Measurements from ENCODE around the gene LBX2.
"Not testable (repeated sequence)": the region's sequence is repeated elsewhere in the genome, so short reads cannot be mapped to it uniquely, and the experiment has no call there.

Gene LBX2

DNA sequence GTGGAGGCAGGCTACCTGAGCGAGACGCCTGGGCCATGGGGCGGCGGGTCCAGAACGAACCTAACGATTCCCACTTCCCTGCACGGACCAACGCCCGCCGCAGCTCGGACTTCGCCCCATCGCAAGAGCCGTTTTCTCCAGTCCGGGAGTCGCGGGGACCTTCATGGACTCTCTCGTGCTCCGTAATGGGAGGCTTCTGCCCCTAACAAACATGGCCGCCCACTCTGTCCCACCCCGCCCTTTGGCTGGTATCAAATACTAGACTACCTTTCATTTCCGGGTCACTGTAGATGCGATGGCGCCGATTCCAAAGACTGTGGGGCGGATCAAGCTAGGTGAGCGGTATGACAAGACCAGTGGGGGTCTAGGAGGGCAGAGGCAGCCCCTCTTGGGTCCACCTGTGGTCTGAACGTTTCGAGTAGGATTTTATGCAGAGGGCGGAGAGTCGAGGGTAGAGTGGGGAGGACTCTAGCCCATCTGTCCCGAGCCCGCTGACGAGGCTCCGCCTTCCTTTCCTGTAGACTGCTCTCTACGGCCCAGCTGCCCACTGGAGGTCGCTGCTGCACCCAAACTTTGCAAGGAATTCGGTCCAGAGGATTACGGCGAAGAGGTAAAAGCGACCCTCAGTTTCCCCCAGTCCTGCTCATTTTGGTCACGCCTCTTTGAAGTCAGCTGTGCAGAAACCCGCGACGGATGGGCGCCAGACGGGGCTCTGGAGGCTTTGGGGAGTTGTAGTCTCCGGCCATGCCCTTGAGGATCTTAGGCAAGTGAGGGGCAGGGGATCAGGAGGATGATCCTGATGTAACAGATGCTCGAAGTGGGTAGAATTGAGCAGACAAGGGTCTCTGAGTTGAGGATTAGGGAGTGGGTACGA, 16.4 kb downstream of the LBX2 start, which contains the start of the genes CCDC142 and TTC31:
Gene CCDC142, minus strand, starts transcription at position 198 of the 874 bp plus-strand sequence. Its CDS starts 161 bp downstream, at position 37.
Gene TTC31, plus strand, starts transcription at position 281 of the 874 bp plus-strand sequence. Its CDS starts 15 bp downstream, at position 296.
- DNase-seq (ENCODE audit: low spot score) = peak; percentile 98

DNA sequence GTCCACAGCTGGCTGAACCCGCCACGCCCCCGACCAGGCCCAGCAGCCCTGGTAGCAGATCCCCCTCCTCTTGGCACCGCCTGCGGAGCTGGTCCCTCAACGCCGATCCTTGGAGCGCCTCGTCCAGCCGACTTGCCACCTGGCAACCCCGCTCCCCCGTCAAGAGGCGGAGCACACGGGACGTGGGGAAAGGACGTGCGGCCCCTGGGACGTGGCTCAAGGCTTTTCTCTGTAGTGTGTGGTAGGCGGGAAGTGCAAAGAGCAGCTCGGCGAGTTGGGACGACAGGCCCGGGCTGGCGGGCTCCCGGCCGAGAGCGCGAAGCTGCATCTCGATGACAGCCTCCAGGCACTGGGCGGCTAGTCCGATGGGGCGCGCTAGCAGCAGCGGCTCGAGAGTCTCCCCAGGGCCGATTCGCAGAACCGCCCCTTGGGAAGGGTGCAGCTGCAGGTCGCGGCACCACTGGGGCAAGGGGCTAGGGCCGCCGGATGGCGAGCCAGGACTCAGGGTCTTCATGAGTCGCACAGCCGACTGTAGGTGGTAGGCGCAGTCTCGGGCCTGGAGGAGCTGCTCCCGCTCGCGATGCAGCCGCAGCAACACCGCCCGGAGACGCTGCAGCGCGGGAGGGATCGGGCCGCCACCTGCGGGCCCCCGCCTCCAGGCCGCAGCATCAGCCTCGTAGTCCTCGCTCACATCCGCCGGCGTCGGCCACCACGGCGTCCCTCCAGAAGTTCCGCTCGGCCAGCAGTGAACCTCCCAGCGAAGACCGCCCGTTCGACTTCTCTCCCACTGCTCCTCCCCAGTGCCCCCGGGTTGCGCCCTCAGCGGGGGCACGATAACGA, 17.2 kb downstream of the LBX2 start:
- DNase-seq (ENCODE audit: low spot score) = peak; percentile 69

DNA sequence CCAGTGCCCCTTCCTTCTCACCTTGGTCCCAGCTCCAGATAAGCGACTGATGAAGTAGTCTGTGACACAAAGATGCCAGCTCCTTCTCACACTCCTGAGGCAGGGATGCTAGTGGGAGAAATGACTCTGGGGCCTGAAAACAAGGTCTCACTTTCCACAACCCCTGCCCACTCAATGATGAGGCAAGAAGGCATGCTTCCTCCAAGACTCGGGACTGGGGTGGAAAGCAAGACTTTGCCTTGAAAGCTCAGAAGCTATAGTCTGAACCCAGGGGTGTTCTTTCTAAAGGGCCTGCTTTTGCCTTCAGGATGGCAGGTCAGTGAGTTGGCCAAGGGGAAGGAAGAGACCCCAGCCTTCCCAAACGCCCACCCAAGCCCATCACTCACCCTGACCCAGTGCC, 18.0 kb downstream of the LBX2 start:
- DNase-seq (ENCODE audit: low spot score) = no peak

DNA sequence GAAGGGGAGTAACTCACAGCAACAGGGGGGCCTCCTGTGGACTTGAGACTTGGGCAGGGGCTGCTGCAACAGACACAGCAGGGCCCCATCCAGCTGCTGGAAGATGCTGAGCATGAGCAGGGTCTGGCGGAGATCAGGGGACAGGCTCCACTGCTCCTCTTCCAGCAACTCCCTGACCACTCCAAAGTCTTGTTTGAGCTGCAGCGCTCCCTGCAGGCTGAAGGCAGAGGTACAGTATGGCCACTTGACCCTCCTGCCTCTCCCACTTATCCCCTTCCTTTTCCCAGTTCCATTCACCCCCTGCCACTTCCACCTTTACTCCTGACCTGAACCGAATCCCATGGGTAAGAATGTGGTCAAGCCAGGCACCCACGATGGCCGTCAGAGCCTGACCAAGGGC, 24.5 kb downstream of the LBX2 start:
- no peak for DNase-seq (ENCODE audit: low spot score)

DNA sequence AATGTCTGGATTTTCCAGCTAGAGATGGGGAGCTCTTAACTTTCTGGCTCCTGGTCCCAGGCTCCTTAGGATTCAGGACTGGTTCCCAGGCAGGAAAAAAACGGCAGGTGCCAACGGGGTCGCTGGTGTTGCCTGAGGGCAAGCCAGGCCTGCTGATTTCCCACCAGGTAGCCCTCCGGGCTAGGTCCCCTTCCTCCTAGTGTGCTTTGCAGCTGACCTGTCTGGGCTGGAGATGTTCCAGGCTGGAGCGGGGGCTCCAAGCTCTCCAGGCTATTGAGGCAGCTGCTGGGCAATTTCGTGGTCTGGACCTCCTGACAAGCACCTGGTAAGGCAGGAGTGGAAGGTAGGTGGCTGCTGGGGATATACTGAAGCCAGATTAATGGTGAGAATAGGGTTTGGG, 24.9 kb downstream of the LBX2 start:
- no peak for DNase-seq (ENCODE audit: low spot score)

DNA sequence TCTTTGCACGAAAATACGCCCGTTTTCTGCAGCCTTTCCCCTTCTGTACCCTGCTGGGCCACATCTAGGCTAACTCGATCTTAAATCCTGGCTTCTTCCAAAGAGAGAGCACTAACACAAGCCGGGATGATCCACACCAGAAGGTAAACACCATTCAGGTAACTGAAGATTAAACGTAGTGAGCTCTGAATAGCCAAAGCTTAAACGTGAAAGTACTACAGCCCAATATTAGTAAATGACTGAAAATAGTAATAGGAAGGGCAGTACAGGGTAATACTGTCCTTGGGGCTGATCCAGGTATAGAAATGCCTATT, 26.5 kb downstream of the LBX2 start:
- DNase-seq (ENCODE audit: low spot score) = no peak

DNA sequence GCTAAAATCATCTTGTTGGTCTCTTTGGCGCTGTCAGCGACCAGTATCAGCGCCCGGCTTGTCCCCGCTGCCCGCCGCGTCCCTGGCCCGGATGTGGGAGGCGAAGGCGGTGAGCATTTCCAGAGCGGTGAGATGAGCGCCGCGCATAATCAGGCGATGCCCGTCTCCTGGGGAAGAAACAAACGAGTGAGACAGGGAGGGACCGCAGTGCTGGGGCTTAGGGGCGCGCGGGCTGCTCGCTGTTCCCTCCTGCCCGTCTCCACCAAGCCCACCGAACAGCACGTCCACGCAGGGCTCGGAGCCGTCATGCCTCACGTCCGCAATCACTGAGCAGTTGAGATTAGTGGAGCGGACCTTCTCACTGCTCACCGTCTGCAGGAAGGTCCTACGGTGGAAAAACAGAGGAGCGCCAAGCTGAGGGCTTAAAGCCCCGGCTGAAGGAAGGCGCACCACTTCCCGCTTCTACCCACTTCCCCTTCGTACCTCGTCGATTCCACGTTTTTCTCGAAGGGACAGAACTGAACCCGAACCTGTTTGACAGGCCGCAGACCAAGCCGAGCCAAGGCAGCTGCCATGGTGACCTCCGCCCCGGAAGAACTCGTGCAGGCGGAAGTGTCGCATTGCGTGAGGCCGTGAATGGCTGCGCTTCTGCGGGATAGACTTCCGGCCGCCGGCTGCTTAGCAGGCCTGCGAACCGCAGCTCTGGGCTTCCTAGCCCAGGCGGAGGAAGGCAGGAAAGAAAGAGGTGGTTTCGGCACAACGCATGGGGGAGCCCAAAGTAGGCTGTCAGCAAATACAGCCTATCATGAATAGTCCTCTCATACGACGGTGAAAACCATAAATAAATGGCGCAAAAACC, 27.1 kb downstream of the LBX2 start, which contains the start of gene MRPL53:
Gene MRPL53, minus strand, starts transcription at position 595 of the 859 bp plus-strand sequence. Its CDS starts 20 bp downstream, at position 575.
- peak; percentile 94 for DNase-seq (ENCODE audit: low spot score)

DNA sequence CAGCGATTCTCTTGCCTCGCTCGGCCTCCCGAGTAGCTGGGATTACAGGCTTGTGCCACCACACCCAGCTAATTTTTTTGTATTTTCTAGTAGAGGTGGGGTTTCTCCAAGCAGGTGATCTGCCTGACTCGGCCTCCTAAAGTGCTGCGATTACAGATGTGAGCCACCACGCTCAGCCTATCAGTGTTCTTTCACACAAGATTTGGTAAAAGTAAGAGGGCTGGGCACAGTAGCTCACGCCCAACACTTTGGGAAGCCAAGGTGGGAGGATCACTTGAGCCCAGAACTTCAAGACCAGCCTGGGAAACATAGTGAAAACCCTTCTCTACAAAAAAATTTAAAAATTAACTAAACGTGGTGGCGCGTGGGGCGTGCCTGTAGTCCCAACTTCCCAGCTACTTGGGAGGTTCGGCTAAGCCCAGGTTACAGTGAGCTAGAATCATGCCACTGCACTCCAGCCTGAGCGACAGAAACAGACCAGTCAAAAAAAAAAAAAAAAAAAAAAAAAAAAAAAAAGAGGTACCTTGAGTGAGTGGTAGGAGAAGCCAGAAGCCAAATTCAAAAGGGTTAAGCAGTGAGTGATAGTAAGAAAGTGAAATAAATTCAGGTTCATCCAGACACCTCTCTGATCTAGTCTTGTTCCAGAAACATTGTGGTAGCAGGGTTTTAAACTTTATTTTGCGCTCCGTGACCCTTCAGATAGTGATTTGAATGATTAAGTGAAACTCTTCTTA, 27.9 kb downstream of the LBX2 start:
- DNase-seq (ENCODE audit: low spot score) = no peak

DNA sequence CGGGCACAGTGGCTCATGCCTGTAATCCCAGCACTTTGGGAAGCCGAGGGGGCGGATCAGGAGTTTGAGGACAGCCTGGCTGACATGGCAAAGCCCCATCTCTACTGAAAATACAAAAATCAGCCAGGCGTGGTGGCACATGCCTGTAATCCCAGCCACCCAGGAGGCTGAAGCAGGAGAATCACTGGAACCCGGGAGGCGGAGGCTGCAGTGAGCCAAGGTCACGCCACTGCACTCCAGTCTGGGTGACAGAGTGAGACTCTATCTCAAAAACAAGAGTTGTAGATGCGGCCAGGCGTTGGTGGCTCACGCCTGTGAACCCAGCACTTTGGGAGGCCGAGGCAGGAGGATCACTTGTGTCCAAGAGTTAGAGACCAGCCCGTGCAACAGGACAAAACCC, 28.7 kb downstream of the LBX2 start:
- DNase-seq (ENCODE audit: low spot score) = not testable (repeated sequence)

DNA sequence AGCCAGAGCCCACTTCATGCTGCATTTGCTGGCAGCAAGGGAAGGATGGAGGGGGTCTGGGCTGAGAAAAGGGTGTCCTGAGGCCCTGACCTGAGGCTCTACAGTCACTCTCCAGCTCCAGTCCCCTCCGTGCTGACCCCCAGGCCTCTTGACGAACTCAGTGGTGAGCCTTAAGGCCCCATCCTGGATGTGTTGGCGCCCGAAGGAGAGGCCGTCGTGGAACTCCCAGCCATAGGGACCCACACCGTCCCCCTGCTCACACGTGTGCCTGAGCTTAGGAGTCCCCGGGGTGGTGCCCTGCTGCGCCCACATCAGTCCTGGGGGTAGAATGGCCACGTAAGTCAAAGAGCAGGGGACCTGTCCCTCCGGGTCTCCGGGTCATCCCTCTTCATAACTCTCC, 35.0 kb downstream of the LBX2 start:
- no peak for DNase-seq (ENCODE audit: low spot score)

DNA sequence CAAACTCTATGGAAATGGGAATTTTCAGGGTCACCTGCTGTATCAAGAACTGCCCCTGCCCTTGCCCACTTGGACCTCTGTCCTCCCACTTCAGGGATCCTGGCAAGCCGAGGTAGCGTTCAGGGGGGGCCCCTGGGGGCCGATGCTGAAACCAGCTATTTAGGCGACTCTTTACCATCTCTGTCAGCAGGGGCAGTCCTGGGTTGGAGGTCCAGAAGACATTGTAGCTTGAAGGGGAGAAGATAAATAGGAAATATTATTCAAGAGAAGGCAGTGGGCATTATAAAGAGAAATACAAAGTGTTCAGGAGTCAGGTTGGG, 36.7 kb downstream of the LBX2 start:
- DNase-seq (ENCODE audit: low spot score) = no peak

DNA sequence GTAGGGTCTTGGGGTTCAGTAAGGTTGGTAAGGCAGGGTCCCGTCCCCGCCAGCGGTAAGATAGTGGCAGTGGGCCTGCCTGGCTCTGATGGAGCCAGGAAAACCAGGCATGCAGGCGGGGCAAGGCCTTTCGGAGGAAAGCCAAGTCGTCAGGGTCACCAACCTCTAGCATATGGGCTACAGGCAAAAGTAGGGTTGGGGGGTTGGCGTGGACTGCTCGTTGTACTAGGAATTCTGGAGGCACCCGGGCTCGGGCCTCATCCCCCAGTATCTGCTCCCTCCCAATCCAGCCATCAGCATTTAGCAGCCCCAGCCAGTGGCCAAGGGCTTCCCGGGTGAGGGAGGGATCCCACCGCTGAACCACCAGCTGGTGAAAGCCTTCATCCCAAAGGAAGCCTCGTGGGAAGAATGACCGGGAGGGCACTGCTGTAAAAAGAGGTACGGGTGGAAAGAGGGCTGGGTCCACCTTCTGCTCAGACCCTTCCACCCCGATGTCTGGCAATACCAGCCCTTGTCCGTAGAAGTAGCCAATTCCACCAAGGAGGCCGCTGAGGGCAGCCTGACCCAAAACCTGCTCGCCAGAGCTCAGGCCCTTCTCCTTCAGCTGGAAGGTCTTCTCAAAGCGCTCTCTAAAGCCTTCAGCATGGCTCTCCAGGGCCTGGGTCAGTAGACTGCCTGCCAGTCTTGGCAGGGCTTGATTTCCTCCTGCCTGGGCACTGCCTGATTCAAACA, 37.2 kb downstream of the LBX2 start:
- no peak for DNase-seq (ENCODE audit: low spot score)

DNA sequence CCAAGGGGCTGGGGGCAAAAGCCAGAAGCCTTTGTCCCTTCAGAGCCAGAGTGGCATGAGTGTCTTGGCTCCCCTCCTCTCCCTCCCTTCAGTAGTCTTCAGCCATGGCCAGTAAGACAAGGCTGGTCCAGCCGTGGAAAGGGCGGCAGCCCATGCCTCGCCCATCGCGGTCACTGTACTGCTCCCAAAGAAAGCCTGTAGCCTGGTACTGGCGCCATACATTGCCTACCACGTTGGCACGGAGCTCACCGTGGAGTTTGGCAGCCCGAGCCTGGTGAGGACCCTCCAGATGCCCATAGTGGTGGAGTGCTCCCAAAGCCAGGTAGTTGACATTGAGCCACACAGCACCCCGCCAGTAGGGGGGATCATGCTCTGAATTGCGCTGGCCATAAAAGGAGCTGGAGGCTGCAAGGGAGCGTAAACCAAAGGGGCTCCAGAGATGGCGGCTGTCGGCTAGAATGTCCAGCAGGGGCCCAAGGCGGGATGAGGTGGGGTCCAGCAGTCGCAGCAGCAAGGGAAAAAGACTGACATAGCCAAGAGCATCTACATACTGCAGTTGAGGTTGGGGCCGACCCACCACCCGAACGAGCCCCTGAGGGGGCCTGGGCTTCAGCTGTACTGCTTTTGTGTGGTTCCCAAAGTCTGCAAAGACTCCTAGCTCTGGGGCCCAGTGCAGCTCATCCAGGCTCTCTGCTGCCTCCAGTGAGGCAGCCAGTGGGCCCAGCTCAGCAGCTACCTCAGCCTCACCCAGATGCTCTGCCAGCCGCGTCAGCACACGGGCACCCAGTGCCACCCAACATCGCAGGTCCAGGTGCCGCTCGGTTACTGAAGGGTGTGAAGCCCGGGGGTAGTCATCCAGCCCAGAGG, 38.0 kb downstream of the LBX2 start:
- no peak for DNase-seq (ENCODE audit: low spot score)

DNA sequence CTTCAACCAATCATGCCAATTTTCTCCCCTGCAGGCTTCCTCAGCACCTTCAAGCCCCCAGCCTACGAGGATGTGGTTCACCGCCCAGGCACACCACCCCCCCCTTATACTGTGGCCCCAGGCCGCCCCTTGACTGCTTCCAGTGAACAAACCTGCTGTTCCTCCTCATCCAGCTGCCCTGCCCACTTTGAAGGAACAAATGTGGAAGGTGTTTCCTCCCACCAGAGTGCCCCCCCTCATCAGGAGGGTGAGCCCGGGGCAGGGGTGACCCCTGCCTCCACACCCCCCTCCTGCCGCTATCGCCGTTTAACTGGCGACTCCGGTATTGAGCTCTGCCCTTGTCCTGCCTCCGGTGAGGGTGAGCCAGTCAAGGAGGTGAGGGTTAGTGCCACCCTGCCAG, 39.2 kb downstream of the LBX2 start:
- DNase-seq (ENCODE audit: low spot score) = not testable (repeated sequence)

DNA sequence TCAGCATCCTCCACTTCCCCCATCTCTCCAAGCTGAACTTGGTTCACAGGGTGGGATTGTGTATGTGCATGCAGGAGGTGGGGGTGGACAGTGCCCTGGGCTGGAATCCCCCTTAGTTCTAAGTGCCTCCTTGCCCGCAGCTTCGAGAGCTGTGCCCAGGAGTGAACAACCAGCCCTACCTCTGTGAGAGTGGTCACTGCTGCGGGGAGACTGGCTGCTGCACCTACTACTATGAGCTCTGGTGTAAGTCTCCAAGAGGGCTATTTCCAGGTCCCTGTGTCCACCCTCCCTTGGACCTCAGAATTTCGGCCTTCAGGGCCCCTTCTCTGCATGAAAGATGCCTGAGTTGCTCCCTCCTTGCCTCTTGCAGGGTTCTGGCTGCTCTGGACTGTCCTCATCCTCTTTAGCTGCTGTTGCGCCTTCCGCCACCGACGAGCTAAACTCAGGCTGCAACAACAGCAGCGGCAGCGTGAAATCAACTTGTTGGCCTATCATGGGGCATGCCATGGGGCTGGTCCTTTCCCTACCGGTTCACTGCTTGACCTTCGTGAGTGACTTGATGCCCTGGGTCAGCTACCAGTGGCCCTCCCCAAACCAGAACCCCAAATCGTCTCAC, 39.8 kb downstream of the LBX2 start:
- DNase-seq (ENCODE audit: low spot score) = not testable (repeated sequence)

DNA sequence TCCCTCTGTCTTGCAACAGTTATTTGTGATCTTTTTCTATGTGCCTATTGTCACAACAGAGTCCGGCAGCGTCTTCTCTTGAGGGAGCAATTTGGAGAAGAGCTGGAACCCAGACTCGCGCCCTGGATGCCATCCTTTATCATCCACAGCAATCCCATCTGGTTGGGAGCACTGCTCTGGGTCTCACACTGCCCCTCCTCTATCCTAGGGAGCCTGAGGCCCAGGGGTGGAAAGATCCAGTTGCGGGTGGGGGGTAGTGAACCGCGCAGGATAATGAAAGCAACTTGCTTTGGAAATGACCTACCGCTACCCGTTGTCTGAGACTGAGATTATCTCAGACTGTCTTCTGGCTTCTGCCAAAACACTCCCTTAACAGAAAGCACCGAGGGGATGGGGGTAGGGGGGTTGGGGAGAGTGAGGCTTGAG, 40.5 kb downstream of the LBX2 start:
- no peak for DNase-seq (ENCODE audit: low spot score)

DNA sequence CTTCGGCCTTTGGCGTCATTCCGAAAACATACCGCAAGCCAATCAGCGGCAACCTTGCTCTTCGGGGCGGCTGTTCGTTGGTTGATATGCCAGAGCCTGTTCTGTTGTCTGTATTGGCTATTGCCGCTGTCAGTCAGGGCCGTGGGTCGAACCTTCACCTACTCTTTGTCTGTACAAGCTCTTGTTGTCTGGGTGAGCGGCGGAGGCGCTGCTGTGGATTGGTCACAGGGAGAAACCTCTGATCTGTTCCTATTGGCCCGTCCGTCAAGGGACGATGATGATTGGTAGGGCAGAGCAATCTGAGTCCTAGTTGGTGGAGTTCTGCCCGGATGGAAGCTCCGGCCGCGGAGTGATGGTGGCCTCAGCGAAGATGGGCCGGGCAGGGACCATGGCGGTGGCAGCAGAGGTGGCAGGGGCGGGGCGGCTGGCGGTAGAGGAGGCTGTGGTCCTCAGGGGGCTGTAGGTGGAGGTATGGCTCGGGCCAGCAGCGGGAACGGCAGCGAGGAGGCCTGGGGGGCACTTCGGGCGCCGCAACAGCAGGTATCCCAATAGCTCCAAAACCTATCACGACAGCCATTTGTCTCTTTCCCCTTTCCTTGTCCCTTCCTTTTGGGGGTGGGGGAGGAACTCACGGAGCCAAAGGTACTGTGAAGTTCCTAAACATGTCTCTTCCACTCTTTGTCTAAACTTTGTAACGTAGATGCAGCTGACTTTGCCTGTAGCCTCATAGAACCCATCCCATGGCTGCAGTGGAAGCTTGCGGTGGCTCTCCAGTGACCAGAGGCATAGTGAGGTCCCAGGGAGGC, 41.1 kb downstream of the LBX2 start, which contains the start of gene WBP1:
Gene WBP1, plus strand, starts transcription at position 307 of the 806 bp plus-strand sequence. Its CDS starts 165 bp downstream, at position 472.
- DNase-seq (ENCODE audit: low spot score) = peak; percentile 100

DNA sequence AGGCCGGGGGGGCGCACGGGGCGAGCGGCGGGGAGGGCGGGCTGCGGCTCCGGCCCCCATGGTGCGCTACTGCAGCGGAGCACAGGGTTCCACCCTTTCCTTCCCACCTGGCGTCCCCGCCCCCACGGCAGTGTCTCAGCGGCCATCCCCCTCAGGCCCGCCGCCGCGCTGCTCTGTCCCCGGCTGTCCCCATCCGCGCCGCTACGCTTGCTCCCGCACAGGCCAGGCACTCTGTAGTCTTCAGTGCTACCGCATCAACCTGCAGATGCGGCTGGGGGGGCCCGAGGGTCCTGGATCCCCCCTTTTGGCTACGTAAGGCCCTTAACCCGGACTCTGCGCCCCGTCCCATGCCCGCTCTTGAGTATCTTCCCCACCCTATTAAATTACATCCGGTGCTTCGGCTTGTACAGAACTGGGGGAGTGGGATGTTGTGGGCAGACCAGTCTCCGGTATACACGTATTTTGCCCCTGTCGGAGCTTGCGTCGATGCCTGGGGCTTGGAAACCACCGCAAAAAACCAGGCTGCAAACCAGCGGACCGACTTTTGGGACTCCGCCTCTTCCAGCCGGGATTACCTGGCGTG, 41.8 kb downstream of the LBX2 start:
- DNase-seq (ENCODE audit: low spot score) = peak; percentile 84

Measured in SW480 (cell line).